Renal cortical epithelial cell (primary cell): ENCODE results near the gene MCMBP. TPM values are rescaled to one million over a fixed set of nuclear protein-coding genes. Genes with fewer than 3 reads are reported as not detected.

Experiments used
- DNase-seq: peaks from one replicate; pipeline ENCODE4 v3.0.0-alpha.2; 2011; ENCODE audit warnings: low read depth
- total RNA-seq: library from RNA; depleted of rRNA; stranded (reverse); fragments of >200 nt; gene quantifications from 2 replicates; pipeline ENCODE4 v1.2.3, GENCODE V29; 2014

MCMBP gene
- total RNA-seq, 1 donor from 2014 or later, result 55.3 TPM

DNA sequence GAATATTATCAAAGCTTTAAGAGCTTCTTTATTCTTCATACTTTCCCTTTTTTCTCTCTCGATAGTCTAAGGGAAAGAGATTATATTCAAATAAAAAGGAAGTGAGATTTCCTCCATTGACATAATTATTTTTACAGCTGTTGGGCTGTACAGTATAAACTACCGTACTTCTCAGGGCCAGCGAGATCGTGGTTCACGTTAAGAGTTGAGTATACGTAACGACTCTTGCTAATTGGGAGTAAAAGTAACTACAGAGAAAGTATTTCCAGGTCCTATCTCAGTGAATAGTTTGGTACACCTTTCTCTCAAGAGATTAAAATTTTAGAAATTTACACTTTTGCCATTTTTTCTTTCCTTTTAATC is 89.0 kb downstream of the MCMBP start:
- no peak for DNase-seq

DNA sequence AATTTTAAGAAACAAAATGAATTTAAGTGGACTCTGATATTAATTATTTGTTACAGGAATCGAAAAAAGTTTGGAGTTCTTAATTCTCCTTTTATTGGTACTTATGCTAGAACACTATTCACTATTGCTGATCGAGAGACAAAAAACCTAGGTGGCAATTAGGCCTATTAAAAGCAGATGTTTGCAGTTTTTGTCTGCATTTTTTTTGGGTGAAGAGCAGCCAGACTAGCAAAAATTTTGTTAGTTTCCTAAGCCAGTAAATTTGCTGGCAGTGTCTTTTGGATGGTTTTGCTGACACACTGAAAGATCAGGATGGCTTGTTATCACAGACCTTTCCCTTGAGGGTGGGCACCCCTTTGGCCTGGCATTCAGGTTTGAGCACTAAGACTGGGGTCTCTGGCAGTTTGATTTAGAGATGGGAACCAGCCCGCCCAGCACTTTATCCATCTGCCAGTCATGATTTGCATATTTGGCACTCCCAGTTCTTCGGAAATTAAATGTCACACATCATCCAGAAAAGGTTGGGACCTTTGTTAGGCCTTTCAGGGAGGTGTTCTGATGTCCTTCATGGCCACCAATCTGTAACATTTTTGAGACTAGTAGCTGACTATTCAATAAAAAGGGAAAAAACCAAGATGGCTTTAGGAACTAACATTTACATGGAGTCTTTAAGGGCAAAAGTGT is 89.5 kb downstream of the MCMBP start:
- DNase-seq, result no peak

DNA sequence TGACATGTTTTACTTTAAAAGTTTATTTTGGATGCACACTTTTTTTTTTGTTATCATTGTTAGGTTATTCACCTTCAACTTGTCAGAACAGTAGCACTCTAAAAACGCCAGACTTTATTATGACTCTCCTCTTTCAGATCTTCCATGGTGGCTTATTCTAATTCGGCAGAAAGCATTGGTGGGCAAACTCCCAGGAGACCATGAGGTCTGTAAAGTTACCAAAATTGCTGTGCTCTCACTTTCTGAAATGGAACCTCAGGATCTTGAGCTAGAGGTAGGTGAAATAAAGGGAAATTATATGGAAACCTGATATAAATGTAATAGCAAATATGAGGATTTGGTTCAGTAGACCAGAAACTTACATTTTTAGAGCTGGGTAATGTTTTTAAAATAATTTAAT is 91.1 kb downstream of the MCMBP start:
- DNase-seq, result no peak

DNA sequence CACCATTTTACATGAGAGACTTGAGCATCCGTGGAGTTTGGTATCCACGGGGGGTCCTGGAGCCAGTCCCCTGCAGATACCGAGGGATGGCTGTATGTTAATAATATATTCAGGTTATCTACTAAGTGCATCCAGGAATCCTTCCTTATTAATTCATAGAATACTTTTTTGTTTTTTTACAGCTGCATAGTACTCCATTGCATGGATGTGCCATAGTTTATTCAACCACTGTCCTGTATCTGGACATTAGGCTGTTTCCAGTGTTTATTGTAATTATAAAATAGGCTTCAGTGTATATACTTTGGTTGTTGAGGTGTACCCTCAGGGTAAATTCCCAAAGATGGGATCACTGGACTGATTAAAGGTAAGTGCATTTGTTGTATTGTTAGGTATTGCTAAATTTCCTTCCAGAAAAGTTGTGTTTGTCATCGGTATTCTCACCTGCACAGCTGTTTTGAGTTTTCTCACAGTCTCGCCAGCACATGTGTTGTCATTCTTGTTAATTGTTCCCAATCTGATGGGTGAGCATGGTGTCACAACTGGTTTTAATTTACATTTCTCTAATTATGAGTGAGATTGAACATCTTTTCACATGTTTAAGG is 91.7 kb downstream of the MCMBP start:
- DNase-seq, result no peak

Other genes with a start within 250 kb of the MCMBP start
- 6.3 and 26.8 TPM in 2 replicates for gene BAG3, start 221.5 kb downstream of the MCMBP start, total RNA-seq
- 19.3 and 24.4 TPM in 2 replicates for gene INPP5F, start 146.8 kb downstream of the MCMBP start, total RNA-seq
- 14.2 and 53.8 TPM in 2 replicates for gene SEC23IP, start 19.9 kb upstream of the MCMBP start, total RNA-seq